ENCODE data around the gene ADSS1.
A peak's percentile ranks its signal among the peaks of the same experiment; 100 is the strongest.

The ADSS1 gene

DNA sequence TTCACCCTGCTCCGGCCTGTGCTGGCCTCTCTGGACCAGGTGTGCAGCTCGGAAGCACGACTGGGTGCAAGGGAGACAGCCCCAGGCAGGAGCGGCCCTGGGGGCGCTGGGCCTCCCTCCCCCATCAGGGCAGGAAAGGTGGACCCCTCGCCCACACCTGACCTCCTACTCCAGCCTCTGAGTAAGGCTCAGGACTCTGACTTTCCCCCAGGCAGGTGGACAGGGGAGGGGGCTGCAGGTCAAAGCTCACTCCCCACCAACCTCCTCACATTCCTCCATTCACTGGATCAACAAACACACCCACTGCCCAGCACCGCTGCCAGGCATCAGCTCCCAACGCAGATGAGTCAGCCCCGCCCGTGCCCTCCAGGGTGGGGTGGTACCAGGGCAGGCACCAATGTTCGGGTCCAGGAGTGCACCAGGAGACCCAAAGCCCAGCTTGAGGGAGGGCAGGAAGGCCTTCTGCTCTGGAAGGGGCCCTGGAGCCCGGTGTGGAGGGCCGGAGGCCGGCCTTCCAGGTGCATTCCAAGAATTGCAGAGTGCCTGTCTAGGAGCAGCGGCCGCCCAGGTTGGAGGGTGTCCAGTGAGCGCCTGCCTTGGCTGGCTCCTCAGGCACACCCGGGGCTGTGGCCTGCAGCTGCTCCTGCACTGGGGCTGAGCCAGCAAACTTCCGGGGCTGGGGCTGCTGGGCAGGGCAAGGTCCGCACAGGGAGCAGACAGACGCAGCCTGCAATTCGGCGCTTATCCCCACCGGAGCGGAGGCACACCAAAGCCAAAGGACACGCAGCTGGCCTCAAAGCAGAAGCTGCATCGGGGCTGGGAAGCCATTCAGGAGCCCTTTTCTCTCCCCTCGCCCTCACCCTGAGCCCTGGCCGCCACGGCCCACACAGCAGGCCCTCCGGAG lies 36.2 kb upstream of the ADSS1 start:
- DNase-seq: peak; percentile 55

GRCh38 chr14:104688505-104689108 lies 35.4 kb upstream of the ADSS1 start:
- no peak for DNase-seq

GRCh38 chr14:104689109-104689880 lies 34.7 kb upstream of the ADSS1 start, which contains the start of gene INF2:
INF2 (plus strand) TSS chr14:104689618; CDS start chr14:104701366, 11,748 bp downstream.
- peak; percentile 16 for DNase-seq

DNA sequence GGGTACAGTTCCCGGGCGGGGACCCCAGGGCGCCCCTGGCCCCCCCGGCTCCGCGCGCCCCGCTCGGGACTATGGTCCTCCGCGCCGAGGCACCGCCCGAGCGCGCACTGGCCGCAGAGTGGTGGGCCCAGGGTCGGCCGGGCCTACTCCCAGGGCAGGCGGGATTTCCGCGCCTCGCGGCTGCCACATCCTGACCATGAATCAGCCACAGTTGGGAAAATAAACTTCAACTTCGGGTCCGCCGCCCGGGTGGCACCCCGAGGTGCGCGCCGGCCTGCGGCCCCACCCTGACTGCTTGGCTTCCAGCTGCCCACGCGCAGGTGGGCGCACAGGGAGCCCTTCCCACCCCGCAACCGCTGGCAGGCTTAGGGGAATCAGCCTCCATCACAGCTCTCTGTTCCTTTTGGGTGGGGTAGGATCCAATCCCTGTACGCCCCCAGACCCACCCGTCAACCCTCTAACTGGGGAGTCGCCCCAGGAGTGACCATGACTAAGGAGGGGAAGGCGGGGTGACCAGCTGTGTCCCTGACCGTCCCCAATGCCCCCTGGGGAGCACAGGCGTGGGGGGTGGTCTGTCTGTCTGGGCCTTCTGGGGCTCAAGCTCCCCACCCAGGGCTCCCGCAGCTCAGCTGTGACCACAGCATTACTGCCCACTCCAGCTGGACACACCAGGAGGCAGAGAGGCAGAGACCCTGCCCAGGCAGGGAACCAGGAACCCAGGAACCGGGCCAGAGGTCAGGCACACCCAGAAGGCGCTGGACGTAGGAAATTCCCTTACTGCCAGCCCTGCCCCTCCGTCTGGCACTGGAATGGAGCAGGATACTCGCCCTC lies 33.9 kb upstream of the ADSS1 start:
- DNase-seq: no peak

GRCh38 chr14:104690861-104691455 lies 33.1 kb upstream of the ADSS1 start:
- no peak for DNase-seq

DNA sequence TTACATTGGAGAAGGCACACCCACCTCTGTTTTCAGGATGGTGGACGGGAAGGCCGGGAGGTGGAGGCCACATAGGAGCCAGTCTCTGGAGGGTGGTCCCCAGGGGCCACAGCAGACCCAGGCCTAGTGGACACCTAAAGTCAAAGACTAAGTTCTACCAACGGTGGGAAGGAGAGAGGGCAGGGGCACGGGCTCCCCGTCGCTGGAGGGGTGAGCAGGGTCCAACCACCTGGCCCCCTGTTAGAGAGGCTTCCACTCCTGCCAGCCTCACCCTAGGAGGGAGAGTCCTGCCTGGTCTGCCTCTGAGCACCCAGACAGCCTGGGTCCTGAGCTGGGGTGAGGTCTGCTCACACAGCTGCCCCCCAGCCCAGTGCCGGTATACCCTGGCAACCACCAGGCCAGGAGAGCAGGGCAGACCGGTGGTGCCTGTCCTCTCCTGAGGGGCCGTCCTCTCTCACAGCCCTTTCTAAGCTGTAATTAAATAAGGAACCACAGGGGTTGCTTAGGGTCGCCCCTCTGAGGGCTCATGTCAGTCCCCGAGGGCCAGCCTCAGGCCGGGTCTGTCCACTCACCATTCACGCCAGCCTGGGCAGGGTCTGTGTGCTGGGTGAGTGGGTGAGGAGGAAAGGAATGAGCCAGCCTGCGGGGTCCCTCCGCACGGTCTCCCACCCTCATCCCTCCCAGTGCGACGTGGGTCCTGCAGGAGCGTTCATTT lies 32.3 kb upstream of the ADSS1 start:
- no peak for DNase-seq

DNA sequence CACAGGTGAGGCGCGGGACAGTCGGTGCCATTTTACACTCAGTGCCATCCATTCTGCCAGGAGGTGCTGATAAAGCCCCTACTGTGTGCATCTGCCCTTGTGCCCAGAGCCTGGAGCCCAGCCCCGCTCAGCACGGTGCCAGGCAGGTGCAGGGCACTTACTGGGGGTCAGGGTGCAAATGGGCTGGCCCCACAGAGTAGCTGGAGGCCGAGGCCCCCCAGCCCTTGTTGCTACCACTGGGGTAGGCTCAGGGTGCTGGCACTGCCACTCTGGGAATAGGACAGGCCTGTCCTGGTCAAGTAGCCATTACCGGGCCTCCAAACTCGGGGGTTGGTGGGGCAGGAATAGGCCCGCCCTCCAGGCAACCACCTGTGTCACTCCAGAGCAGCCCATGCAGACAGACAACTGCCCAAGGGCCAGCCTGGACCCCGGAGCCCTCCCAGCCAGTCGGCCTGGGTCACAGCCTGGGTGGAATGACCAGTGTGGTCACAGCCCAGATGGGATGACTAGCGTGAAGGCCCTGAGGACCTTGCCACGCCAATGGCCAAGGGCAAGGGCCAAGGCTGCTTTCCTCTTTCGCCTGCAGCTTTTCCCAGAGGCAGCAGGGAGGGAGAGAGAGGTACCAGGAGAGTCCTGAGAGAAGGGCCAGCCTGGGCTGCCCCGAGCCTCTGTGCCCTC lies 31.6 kb upstream of the ADSS1 start:
- no peak for DNase-seq

- DNase-seq: no peak
Measured at GRCh38 chr14:104692939-104693315, 31.1 kb upstream of the ADSS1 start.

GRCh38 chr14:104693482-104694431 lies 30.3 kb upstream of the ADSS1 start:
- no peak for DNase-seq

- DNase-seq: no peak
Measured at GRCh38 chr14:104694475-104694950, 29.5 kb upstream of the ADSS1 start.

DNA sequence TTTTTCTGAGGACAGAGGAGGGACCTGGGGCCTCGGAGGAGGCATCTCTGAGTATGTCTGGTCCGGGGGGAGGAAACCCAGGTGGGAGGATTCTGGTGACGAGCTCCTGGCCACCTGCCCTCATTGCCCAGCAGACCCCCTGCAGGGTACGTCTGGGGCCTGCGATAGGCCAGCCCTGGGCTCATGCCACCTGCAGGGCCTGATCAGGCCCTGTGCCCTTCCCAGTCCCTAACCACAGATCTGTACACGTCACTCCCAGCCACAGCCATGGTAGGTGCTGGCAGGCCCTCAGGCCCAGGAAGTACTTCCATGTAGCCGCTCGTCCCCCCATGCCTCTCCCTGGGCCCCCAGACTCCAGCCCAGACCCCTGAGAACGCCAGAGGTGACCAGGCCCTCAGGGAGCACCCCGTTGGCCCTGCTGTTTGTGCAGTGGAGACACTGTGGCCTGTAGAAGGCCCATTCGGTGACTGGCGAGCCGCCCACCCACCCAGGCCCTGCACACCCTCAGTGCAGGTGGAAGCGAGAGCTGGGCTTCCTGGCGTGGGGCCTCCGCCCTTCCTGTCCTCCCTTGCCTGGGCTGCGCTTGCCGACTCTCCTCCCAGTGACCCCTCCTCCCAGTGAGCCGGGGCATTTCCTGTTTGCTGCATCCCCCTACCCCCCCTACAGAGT lies 28.9 kb upstream of the ADSS1 start:
- peak; percentile 65 for DNase-seq

DNA sequence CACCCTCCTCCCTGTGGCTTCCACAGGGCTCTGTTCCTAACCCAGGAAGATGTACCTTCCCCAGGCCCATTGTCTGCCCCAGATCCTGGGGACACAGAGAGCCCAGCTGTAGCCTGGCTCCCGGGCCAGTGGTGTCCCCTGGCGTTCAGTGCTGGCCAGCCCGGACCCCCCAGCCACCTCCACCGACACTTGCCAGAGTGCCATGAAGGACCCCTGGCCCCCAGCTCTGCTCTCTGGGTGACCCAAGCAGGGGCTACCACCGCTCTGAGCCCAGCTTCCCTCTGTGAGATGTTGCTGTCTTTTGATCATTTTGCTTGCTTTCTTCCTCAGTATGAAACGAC lies 28.4 kb upstream of the ADSS1 start:
- DNase-seq: no peak

- DNase-seq: no peak
Measured at GRCh38 chr14:104696671-104697316, 27.2 kb upstream of the ADSS1 start.

DNA sequence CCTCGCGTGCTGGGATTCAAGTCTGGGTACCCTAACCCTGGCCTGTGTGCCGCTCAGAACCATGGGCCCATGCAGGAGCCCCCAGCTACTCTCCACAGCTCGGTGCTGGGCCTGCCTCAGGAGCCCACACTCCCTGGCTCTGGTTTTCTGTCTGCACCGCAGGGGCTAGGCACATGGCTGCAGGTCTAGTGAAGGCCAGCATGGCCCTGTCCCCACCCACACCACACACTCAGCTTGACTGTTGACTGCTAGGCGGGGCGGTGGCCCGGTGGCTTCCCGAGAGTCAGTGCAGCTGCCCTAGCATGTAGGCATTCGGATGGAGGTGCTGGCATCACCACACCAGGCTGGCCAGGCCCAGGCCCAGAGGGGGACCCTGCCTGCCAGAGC lies 26.7 kb upstream of the ADSS1 start:
- DNase-seq: no peak

- no peak for DNase-seq
Measured at GRCh38 chr14:104697892-104698583, 26.0 kb upstream of the ADSS1 start.

- no peak for DNase-seq
Measured at GRCh38 chr14:104698688-104699425, 25.2 kb upstream of the ADSS1 start.

DNA sequence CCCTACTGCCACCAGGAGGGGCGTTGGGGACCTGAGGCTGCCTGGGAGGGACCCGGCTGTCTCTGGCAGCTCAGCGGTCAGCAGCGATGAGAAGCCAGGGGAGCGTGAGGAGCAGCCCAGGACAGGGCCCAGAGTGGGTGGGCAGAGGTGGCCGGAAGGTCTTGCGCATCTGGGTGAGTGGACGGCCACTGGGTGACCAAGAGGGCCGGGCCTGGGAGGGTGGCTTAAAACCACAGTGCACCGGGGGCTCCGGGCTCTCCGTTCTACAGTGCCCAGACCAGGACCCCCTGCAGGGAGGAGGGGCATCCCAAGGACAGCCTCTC lies 24.6 kb upstream of the ADSS1 start:
- DNase-seq: no peak
